ENCODE measurements around the gene SMIM35.

SMIM35 gene

GRCh38 chr11:118000067-118000849 lies 86.5 kb downstream of the SMIM35 start:
- DNase-seq = no peak

- no peak for DNase-seq
These were observed 87.3 kb downstream of the SMIM35 start for GRCh38 chr11:117999354-117999993.

- DNase-seq = no peak
These were observed 88.0 kb downstream of the SMIM35 start for GRCh38 chr11:117998664-117999353.

- no peak for DNase-seq
These were observed 88.8 kb downstream of the SMIM35 start for GRCh38 chr11:117997823-117998579.

GRCh38 chr11:117997406-117997805 lies 89.4 kb downstream of the SMIM35 start:
- DNase-seq = no peak

- no peak for DNase-seq
These were observed 90.7 kb downstream of the SMIM35 start for GRCh38 chr11:117996058-117996457.

GRCh38 chr11:117995472-117995871 lies 91.3 kb downstream of the SMIM35 start:
- no peak for DNase-seq

- no peak for DNase-seq
These were observed 92.6 kb downstream of the SMIM35 start for GRCh38 chr11:117993988-117994745.

GRCh38 chr11:117992620-117993019 lies 94.1 kb downstream of the SMIM35 start:
- no peak for DNase-seq

- DNase-seq = no peak
These were observed 94.6 kb downstream of the SMIM35 start for GRCh38 chr11:117992136-117992535.

- peak; percentile 54 for DNase-seq
These were observed 97.2 kb downstream of the SMIM35 start for GRCh38 chr11:117989351-117990102.

- DNase-seq = peak; percentile 61
These were observed 99.7 kb downstream of the SMIM35 start for GRCh38 chr11:117986981-117987574.

GRCh38 chr11:117985953-117986887 lies 100.5 kb downstream of the SMIM35 start, which contains the start of gene IL10RA:
Gene IL10RA (plus strand): TSS chr11:117986394. CDS start chr11:117986468, 74 bp downstream.
- peak; percentile 88 for DNase-seq

- DNase-seq = no peak
These were observed 102.3 kb downstream of the SMIM35 start for GRCh38 chr11:117984476-117984875.

GRCh38 chr11:117983163-117983475 lies 103.6 kb downstream of the SMIM35 start:
- DNase-seq = no peak

GRCh38 chr11:117980720-117981119 lies 106.0 kb downstream of the SMIM35 start:
- DNase-seq = no peak

GRCh38 chr11:117980280-117980679 lies 106.5 kb downstream of the SMIM35 start:
- DNase-seq = no peak

- DNase-seq = peak; percentile 59
These were observed 107.1 kb downstream of the SMIM35 start for GRCh38 chr11:117979481-117980211.

- no peak for DNase-seq
These were observed 107.8 kb downstream of the SMIM35 start for GRCh38 chr11:117978991-117979390.

Data from CD4-positive, alpha-beta T cell treated with Interferon gamma for 1 hour (primary cell).